MV-4-11 (cell line): ENCODE measurements around the gene STT3B.

Source experiments
- DNase-seq: peaks from one replicate; lab custom pipeline; 2025; lab: John Stamatoyannopoulos, UW

STT3B gene

DNA sequence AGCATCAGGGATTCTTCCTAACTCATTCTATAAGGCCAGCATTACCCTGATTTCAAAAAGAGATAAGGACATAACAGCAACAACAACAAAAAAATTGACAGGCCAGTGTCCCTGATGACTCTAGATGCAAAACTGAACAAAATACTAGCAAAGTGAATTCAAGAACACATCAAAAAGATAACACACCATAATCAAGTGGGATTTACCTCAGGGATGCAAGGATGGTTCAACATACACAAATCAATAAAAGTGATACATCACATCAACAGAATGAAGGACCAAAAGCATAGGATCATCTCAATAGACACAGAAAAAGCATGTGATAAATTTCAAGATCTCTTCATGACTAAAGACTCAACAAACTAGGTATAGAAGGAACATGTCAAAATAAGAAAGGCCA lies 119.6 kb downstream of the STT3B start:
- DNase-seq = no peak

DNA sequence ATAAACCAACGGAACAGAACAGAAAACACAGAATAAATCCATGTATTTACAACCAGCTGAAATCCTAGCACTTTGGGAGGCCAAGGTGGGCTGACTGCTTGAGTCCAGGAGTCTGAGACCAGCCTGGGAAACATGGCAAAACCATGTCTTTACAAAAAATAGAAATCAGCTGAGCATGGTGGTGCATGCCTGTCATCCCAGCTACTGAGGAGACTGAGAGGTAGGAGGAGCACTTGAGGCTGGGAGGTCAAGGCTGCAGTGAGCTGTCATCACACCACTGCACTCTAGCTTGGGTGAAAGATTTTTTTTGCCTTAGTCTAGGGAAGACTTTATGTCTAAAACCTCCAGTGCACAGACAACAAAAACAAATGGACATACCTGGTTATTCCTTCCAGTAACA lies 120.7 kb downstream of the STT3B start:
- no peak for DNase-seq

GRCh38 chr3:31654998-31655397 lies 122.3 kb downstream of the STT3B start:
- DNase-seq = no peak

DNA sequence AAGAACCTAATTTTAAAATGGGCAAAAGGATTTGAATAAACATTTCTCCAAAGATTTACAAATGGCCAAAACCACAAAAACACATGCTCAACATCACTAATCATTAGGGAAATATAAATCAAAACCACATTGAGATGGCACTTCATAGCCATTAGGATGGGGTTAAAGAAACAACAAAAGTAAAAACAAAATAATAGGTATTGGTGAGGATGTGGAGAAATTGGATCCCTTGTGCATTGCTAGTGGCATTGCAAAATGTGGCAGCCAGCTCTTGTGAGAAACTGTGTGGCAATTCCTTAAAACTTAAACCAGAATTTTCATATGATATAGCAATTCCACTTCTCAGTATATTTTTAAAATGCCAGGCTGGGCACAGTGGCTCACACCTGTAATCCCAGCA lies 126.5 kb downstream of the STT3B start:
- no peak for DNase-seq

- no peak for DNase-seq
Observed at GRCh38 chr3:31661286-31661685, 128.6 kb downstream of the STT3B start.

DNA sequence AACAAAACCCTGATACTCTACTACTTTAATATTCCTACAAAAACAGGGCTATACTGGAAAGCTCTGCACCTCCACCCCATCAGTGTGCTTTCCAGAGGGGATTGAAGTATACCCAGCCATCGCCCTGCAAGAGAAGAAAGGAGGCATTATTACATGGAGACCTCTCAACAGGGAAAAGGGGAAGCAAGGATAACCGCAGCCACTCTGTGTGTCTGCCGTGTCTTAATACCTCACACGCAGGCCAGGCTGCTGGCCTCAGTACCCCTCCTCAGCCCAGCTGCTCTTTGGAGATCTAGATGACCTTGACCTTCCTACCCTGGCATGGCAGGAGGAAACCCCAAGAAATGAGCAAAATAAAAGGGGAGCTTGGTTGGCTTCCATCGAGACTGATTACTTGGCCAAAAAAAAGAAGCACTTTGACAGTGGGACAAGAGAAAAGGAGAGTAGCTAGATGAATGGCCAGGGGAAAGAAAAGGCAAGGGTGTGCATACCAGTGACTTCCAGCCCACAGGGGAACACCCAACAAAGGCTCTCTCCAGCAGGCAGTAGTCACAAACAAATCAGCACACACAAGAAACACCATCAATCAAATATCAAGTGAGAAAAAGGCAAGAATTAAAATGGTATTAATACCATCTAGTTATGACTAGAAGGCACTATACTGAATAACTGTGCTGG lies 129.4 kb downstream of the STT3B start:
- peak; percentile 63 for DNase-seq

DNA sequence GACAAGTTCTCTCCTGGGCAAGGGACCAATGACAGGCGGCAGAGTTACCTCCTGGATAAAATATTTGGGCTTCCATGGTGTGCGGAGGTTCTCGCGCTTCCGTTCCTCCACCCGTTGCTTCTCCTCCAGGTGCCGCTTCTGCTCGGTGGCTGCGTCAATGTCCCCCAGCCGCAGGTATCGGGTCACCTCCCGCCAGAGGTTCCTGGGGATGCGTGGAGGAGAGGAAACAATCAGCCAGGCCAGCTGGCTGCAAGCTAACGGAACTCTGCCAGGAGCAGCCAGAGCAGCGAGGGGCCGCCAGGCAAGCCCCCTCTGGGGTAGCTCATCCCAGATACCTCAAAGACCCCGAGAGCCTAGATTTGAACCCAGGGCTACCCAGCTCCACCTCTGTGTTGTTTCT lies 131.3 kb downstream of the STT3B start:
- no peak for DNase-seq

DNA sequence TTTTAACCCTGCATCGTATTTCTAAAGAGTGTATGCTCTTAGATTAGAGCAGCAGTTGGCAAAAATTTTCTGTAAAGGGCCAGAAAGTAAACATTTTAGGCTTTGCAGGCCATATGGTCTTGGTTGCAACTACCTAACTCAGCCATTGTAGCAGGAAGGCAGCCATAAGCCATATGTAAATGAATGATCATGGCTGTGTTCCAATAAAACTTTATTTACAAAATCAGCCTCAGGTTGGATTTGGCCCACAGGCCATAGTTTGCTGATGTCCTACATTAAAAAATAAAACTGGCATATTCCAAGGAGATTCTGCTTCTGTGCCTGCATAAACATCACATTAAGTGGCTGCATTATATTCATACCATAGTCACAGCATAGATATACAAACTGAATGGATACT lies 134.9 kb downstream of the STT3B start:
- DNase-seq = no peak

DNA sequence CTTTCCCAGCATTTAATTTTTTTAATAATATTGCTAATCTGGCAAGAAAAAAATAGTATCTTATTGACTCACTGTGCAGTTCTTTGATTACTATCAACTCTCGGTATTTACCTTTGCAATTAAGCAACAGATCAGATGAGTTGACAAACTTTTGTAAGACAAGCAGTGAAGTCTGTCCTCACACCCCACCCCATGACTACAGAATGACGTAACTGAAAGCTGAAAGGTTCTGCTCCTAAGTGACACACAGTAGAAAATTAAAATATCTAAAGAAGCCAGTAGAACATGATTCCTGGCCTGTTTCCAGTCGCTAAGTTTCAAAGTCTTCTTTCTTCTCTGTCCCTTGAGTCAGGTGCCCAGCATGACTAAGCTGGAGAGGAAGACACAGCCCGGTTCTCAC lies 135.5 kb downstream of the STT3B start:
- no peak for DNase-seq

- peak; percentile 82 for DNase-seq
Observed at GRCh38 chr3:31670136-31670535, 137.4 kb downstream of the STT3B start.

DNA sequence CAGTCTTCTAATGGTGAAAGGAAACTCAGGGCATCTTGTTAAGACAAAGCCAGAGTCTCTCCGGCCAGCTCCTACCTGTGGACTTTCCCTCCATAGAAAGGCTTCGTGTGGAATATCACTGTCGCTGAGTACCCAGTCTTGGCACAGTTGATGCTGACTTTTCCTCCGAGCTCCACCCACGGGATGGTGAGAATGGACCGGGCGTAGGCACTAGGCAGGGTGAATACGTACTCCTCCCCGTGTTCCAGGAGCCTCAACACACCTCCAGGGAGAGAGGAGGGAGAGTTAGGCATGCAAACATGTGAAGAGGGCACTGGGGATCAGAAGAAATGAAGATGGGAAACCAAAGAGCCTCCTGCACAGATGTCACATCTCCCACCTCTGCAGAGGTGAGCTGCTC lies 138.0 kb downstream of the STT3B start:
- no peak for DNase-seq

DNA sequence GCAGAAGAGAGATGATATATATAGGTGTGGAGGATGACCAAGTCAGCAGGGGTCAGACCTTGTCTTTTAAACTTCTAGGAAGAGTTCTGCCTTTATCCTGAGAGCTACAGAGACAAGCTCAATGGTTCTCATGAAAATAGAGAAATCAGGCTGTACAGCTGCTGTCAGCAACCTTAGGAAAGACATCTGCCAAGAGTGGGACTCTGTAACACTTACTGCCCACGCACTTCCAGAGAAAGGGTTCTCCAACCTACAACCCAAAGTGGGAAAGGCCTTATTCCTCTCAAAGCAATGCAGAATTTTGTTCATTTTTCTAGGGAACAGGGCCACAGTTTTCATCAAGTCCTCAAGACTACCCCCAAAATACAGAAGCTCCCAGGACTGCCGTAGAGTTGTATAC lies 138.7 kb downstream of the STT3B start:
- no peak for DNase-seq

DNA sequence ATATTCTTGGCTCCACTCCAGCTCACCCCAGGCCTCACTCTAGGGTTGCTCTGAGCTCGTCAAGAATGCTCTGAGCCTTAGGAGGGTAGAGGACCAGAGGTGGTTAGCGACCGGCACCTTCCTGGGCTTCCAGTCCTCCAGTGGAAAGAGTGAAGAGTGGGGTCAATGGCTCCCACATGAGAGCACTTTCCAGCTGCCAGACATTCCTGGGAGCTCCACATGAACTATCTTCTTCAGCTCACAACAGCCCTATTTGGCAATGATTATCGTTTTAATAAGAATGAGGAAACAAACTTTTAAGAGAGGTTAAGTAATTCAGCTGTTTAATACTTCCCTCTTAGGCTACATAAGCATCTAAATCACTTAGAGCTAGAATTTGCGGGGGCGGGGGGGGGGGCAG lies 139.3 kb downstream of the STT3B start:
- peak; percentile 45 for DNase-seq

GRCh38 chr3:31673950-31674349 lies 141.2 kb downstream of the STT3B start:
- no peak for DNase-seq

DNA sequence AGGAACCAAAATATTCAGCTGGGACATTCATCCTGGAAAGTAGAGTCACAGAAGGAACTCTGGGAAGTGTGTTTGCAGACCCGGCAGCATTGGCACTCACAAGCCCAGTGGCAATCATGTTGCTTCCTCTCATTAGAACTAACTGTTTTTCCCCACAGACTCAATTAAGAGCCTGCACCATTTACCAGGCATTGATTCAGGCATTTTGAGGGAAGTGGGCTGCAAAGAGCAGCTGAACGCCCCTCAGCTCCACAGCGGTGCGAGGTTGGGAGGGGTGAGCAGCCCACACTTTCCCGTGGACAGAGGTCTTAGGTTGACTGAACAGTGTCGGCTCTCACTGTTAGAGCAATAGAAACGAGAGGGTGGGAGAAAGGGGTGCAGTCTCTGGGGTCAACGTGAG lies 143.8 kb downstream of the STT3B start:
- DNase-seq = no peak

GRCh38 chr3:31680072-31680870 lies 147.5 kb downstream of the STT3B start:
- DNase-seq = no peak
